ENCODE data around the gene WWOX.

The WWOX gene

DNA sequence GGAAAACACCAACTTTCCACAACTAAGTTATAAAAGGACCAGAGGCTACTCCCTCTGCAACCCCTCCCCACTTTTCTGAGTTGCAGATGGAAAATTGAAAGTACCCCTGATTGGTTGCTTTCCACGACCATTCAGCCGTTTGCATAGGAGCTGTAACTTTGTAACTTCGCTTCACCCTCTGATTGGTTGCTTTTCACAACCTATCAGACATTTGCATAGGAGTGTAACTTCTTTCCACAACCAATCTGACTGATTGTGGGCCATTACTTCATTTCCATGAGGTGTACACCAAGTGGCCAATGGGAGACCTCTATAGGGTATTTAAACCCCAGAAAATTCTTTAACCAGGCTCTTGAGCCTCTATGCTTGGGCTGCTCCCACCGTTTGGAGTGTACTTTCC, 644.1 kb downstream of the WWOX start:
- no peak for DNase-seq (ENCODE audit: low spot score)

DNA sequence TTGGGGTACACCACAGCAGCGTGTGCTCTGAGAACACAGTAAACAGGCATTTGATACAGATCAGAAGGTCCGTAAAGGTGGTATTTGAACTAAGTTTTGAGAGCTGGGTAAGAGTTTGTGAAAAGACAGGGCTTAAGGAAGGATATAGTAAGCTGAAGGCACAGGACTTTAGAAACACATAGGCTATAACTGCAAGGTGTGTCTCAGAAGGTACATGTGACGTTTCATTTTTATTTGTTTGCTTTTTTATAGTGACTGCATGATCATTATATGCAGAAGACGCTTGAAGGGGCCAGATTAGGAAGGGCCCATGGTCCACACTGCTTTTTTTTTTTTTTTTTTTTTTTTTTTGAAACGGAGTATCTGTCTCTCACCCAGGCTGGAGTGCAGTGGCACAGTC, 644.6 kb downstream of the WWOX start:
- DNase-seq (ENCODE audit: low spot score): no peak

DNA sequence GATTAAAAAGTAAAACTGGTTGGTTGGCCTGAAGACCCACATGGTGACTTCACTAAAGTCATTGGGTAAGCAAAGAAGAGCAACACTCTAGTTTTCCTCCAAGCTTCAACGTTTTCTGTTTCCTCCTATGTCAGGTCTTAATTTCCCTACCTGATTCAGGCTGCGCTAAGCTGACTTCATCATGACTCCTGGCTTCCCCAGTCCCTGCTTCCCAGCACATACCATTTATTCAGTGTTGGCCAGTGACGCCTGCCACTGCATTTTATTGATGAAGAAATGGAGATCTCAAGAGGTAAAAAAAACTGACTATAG, 645.3 kb downstream of the WWOX start:
- no peak for DNase-seq (ENCODE audit: low spot score)

DNA sequence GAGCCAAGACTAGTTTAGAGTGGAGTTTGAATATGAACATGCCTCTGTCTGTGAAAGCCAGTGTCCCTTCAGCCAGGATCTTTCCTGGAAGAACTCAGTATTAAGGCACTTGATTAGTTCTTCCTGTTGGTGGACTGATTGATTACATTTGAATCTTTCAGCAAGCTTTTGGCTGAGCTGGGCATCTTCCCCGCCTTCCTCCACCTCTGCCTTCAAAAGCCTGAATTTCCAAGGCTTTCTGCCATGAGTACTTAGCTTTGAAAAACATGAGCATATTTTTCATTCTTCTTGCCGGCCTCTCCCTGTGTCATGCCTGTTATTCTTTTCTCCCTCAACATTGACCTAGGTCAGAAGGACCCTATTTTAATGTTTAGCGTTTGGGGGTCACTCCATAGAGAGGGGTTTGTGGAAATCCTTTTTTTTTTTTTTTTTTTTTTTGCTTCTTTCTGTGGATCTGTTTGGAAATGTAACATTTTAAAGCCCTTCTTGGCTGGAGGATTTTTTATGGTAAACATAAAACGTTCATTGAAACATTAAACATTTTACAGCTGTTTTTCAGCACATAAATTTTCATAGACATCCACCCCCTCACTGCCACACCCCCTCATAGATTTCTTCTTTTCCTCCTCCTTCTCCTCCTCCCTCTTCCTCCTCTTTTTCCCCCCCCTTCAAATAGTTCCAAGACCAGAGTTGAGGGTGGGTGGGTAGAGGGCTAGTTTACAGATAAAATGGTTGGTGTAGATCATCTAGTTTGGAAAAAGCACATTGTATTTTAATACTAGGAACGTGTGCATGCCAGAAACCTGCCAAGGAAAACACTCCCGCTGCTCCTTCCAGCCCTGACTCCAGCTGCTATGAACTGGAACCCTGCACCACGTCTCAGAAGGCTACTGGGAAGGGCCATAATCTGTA, 645.9 kb downstream of the WWOX start:
- DNase-seq (ENCODE audit: low spot score): no peak

DNA sequence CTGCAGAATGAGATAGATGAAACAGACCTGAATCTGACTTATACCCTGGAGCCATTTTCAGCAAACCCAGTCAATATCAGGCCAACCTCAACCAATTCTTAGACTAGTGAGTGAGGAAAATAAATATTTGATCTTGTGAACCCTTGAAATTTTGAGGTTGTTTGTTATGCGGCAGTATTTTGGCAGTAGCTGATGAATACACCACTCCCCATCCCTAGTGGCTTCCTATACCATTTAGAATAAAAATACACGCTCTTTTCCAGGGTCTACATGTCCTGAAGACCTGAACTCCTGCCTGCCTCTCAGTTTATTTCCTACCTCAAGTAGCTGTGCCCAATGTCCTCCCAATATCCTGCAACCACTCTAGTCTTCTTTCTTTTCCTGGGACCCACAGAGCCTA, 647.3 kb downstream of the WWOX start:
- no peak for DNase-seq (ENCODE audit: low spot score)

DNA sequence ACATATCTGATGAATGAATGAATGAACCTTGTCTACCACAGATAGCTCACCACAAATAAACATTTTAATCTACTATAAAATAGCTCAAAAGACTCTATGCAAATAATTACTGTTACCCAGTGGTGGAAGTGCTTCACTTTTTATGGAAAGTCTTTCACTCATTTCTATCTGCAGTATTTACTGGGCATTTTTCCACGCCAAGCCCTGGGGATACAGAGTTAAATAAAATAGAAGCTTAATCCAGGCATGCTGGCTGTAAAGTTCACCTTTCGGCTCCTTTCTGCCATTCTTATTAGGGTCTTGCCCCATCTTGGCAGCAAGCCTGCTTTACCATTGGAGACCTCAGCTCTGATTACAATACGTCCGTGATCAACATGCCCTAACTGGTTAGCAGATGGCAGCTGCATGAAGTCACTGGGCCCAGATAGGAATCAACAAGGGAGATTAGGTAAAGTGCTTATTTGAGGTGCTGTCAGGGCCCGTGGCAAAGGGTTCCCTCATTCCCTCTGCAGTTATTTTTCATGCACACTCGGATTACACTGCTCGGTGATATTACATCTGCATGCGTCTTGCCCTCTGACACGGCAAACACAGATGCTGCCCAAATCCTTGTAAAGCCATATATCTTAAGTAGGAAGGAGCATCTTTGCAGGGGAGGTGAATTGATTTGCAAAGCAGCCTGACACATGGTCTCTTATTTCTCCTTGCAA, 648.9 kb downstream of the WWOX start:
- DNase-seq (ENCODE audit: low spot score): no peak

DNA sequence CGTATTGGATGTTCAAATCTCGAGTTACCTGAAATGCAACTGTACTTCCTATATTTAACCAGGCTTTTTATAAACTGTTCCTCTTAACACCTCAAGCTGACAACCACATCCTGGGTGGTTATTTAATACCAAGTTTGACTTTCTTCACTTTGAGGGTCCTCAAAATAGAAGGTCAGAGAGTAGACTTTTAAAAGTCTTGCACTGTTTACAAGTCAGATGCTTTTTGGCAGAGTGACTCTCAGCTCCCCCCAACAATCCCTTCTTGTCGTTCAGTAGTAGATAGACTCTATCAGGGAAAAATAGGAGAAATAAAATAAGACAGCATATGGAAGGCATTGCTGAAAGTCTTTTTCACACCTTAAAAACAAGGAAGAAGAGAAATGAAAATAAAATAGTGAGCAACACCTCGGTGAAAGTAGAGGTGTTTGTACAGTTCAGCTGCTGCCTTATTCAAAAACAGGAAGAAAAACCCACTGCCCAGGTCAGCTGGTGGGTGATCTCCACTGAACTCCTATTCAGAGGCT, 650.4 kb downstream of the WWOX start:
- no peak for DNase-seq (ENCODE audit: low spot score)

DNA sequence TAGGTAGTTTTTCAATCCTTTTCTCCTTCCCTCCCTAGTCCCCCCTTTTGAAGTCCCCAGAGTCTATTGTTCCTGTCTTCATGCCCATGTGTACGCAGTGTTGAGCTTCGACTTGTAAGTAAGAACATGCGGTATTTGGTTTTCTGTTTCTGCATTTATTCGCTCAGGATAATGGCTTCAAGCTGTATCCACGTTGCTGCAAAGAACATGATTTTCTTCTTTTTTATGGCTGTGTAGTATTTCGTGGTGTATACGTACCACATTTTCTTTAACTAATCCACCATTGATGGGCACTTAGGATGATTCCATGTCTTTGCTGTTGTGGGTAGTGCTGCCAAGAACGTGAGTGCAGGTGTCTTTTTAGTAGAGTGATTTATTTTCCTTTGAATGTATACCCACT, 651.2 kb downstream of the WWOX start:
- DNase-seq (ENCODE audit: low spot score): no peak

DNA sequence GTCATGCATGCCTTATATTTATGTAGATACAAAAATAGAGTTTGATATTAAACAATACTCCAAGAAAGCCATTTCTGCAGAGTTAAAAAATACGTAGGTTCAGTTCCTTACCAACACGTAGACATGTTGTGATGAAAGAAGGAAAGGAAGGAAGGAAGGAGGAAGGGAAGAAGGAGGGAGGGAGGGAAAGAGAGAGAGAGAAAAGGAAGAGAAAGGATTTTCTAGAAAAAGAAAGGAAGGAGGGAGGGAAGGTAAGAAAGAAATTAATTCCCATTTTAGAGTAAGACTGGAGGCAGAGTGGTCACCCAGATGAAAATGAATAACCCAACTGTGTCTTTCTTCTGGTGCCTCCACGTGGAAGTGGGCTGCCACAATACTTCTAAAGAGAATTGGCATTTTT, 652.1 kb downstream of the WWOX start:
- no peak for DNase-seq (ENCODE audit: low spot score)

DNA sequence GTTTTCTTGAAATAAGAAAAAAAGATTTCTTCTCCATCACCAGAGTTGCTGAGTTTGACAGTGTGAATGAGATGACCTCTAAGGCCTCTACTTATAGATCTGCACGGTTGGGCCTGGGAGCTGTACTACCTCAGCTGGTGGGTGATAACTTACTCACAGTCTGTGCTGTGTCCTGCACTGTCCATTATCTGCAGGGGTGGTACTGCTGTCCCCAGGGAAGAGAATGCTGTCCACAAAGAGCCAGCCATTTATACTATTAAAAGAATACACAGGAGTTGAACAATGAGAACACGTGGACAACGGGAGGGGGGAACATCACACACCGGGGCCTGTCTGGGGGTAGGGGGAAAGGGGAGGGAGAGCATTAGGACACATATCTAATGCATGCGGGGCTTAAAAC, 655.3 kb downstream of the WWOX start:
- DNase-seq (ENCODE audit: low spot score): no peak

DNA sequence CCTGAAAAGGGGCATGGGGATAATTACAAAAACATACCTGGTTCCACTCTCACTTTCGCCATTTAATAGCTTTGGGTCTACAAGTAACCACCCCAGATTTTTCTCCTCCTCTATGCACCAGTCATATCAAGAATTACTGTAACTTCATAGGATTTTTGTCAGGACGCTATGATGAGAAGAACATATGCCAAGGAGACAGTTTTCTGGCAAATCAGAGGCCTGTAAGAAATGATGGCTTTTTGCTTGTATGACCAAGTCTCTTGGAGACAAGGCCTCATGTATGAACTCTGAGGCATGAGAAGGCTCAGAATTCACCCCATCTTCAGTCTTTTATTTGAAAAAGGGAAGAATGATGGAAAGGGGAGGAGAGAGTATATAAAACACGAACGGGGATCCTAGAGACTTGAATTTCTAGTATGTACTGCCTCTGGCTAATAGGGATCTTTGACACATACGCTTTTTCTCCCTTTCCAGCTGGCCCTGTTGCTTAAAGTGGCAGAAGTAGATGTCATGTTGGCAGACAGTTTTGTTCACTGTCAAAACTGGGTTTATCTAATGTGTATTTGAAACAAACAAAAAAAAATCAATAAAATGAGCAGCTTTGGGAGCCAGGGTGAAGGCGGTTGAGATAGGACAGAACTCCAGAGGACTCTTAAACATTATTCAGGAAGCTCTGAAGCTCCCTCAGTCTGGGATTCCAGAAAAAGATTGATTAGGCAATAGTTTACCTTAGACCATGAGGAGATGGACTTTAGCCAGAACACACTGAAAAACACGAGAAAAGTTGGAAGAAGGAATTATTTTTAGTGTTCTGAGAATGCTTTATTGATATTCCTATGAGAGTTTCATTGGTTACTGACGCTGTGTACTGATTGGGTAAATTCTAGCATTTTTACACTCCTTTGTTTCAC, 656.6 kb downstream of the WWOX start:
- DNase-seq (ENCODE audit: low spot score): no peak

DNA sequence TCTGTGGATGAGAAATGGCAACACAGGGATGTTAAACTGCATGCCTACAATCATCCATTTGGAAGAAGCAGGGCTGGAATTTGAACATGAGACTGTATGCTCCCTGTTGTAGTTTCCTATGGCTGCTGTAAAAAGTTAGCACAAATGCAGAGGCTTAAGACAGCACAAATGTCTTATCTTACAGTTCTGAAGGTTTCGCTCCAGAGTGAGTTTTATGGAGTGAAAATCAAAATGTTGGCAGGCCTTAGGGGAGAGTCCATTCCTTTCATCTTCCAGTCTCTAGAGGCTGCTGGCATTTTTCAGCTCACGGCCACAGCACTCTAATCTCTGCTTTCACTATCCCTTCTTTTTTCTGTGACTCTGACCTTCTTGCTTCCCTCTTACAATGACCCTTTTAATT, 660.1 kb downstream of the WWOX start:
- no peak for DNase-seq (ENCODE audit: low spot score)

DNA sequence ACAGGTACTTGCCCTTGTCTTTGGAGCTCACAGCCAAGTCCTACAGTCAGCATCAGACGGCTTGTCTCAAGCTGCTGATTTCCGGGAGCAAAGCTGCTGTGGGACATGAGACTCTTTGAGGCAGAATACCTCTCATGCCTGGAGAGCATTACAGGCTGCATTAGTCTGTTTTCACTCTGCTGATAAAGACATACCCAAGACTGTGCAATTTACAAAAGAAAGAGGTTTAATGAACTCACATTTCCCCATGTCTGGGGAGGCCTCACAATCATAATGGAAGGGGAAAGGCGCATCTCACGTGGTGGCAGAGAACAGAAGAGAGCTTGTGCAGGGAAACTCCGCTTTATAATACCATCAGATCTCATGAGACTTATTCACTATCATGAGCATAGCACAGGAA, 661.2 kb downstream of the WWOX start:
- DNase-seq (ENCODE audit: low spot score): no peak

DNA sequence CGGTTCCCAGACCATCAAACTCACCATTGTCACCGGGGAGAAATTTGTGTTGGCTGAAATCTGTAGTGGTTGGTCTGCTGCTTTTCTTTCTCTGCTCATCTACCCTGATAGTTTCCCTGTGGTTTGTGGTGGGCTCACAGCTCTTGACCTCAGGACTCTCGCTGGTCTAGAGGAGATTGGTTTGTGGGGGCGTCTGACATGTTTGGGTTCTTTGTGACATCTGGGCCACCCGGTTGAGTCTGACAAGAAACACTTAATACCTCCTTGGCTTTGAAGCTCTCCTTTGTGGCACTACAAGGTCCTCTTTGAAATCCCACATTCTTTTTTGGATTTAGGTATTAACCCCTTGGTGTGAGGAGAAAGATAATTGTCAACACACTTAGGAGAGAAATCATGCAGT, 662.0 kb downstream of the WWOX start:
- no peak for DNase-seq (ENCODE audit: low spot score)

DNA sequence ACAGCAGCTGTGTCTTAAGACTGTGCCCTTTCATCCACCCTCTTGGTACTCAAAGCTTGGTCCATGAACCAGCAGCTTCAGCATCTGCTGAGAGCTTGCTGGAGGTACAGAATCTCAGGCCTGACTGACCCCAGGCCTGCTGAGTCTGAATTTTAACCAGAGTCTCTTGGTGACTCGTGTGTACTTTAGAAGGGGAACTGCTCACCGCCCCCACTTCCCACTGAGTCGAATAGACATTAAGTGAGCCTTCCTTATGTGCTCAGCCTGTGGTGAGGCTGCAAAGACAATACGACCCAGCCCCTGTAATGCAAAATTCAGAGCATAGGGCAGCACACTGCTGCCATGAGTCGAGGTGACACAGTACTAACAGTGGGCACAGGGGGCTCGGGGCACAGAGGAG, 662.8 kb downstream of the WWOX start:
- no peak for DNase-seq (ENCODE audit: low spot score)

DNA sequence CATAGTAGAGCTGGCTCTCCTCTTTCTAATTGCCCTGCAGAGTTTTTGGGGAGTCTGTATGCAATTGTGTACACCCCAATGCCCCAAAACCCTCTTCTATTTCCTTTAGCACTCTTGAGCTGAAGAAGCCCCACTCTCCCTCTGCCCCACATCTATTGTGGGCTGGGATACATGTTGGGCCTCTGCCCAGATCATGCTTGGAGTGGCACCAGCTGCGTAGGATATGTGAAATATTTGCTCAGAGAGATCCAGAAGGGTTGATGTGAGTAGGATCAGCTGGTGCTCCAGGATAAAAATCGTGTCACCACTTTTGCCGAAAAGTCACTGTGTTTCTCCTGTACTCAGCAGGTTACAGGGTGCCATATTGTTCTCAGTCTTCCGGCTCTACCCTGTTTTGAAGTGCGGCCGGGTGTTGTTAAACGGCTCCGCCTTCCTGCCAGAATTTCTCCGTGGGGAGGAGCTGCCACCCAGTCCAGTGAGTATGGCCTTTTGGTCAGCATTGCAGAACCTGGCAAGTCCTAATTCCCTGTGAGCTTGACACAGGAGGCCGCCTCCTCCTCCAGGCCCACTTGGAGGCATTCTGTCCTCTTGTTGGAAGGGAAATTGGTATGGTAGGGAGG, 664.5 kb downstream of the WWOX start:
- DNase-seq (ENCODE audit: low spot score): no peak

DNA sequence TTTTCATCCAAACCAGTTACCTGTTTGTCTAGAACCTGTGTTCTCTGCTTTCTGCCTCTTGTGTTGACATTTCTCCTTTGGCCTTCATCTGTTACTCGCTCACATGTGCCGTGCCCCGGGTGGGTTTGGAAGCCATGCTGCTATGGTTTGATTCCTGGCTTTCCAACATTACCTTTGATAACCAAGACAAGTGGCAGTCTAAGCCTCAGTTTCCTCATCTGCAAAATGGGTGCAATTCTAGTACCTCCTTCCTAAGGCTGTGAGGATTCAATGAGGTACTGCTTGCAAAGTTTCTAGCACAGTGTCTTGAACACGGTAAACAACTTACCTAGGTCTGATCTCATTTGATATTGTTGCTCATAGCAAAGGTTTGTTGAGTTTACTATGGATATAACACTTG, 665.0 kb downstream of the WWOX start:
- DNase-seq (ENCODE audit: low spot score): no peak

DNA sequence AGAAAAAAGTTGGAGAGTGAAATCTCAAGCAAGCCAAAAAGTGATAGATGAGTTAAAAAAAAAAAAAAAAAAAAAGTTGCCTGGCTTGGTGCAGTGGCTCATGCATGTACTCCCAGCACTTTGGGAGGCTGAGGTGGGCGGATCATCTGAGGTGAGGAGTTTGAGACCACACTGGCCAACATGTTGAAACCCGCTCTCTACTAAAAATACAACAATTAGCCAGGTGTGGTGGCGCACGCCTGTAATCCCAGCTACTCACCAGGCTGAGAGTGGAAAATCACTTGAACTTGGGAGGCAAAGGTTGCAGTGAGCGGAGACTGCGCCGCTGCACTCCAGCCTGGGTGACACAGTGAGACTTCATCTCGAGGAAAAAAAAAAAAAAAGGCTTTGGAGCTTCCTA, 668.8 kb downstream of the WWOX start:
- no peak for DNase-seq (ENCODE audit: low spot score)

DNA sequence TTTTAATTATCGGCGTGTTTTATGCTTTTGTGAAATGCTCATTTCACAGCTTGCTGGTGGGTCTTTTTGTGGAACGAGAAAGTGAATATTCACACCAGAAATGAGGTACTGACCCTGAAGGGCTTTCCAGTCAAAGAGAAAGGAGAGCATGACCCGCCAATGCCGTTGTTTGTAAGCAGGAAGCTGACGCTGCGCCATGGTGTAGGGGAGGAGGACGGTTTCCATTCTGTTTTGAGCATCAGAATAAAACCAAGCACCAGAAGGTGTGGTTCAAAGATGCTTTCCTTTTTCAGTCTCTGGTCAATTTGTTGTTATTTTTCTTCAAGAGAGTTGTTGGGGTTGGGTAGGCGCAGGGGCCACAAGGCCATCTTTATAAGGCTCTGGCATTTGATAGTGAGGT, 669.3 kb downstream of the WWOX start:
- DNase-seq (ENCODE audit: low spot score): no peak

DNA sequence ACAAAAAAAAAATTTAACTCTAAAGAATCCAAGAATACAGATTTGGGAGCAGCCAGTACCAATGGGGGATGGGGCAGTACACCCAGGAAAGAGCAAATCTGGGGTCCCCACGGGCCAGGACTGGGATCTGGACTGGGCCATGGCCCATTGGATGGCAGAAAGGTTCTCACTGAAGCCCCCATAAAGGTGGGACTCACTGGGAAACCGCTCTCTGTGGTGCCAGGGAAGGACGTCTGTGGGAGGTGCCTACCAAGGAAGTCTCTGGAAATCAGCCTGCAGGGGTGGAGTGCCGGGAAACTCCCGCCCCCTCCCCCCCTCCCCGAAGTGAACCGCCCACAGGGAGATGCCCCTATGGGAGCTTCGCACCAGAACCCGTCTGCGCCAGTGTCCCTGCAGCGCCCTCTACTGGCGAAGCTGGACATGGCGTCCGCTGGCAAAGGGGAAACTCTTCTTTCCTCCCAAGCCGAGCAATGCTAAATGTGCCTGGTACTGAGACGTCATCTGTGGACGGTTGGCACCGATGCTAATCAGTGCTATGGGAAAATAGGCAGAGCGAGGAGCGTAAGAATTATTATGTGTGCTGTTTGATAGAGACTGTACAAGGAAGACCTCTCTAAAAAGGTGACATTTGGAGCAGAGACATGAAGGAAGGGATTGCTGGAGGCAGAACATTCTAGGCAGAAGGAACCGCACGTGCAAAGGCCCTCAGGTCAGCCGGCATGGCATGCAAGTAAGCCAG, 671.1 kb downstream of the WWOX start:
- DNase-seq (ENCODE audit: low spot score): peak; percentile 12

DNA sequence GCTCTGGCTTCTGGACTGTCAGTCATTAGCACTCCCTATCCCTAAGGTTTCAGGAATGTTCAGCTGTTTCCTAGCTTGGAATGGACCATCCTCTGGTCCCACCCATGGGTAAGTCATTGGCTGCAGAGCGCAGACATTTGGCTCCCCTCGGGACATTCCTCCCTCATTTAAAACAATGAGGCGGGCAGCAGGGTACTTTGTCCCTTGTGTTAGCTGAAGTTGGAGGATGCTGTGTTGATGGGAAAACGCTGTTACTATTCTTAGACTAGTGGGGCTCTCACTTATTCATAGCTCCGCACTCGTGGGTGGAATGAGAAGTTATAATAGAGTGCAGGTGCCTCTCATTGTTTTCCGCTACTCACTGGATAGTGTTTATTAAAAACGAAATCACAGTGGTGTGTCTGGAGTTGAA, 673.8 kb downstream of the WWOX start:
- no peak for DNase-seq (ENCODE audit: low spot score)
